K562 (cell line): ENCODE results near the gene XRRA1. TPM values are rescaled to one million over a fixed set of nuclear protein-coding genes. Genes with fewer than 3 reads are reported as not detected.

Experiments used
- ARID1B ChIP-seq: fragments of 450-650 bp; IDR thresholded peaks from 2 replicates; pipeline ENCODE4 v1.6.1; 2016; ENCODE audit warnings: antibody characterized with exemption, mild to moderate bottlenecking, inconsistent platforms
- CREB3 ChIP-seq: fragments of 450-650 bp; conservative IDR thresholded peaks from 2 replicates; pipeline ENCODE4 v1.6.1; 2016; ENCODE audit warnings: missing genetic modification characterization, low read depth, mild to moderate bottlenecking, missing compliant biosample characterization, moderate library complexity
- HCFC1 ChIP-seq: IDR thresholded peaks from 2 replicates; pipeline ENCODE4 v1.6.1; 2012; ENCODE audit warnings: low read depth, low read length, improper control_type of control experiment
- HNRNPLL ChIP-seq: fragments of 200-400 bp; formaldehyde crosslinking; IDR thresholded peaks from 2 replicates; pipeline ENCODE4 v1.6.1; 2017; ENCODE audit warnings: low read length, low read depth, mild to moderate bottlenecking; ENCODE audit not compliant: poor library complexity, severe bottlenecking
- JUND ChIP-seq, 2 experiments: IDR thresholded peaks; 2 replicates in 1 of 2; 3 replicates in 1 of 2; pipeline ENCODE4 v1.6.1; 2011; ENCODE audit warnings: borderline replicate concordance in 2 of 2, low read depth in 2 of 2, low read length in 2 of 2, improper control_type of control experiment in 1 of 2, missing biosample characterization in 1 of 2, missing genetic modification characterization in 1 of 2, missing genetic modification reagents in 1 of 2
- KLF1 ChIP-seq: fragments of 450-650 bp; IDR thresholded peaks from 2 replicates; pipeline ENCODE4 v1.6.1; 2016; ENCODE audit warnings: missing genetic modification characterization, missing compliant biosample characterization
- MBD1 ChIP-seq: fragments of 250-450 bp; sonication (Bioruptor Pico); IDR thresholded peaks from 2 replicates; pipeline ENCODE4 v1.8.0; 2022; ENCODE audit warnings: inconsistent platforms
- MNT ChIP-seq, 2 experiments: fragments of 450-650 bp; conservative IDR thresholded peaks; 2 replicates each; pipeline ENCODE4 v1.6.1; 2017; ENCODE audit warnings: mild to moderate bottlenecking in 2 of 2, moderate library complexity in 2 of 2
- MYBL2 ChIP-seq, 2 experiments: fragments of 450-650 bp in 1 of 2; sonication (generic) in 1 of 2; formaldehyde crosslinking in 1 of 2; IDR thresholded peaks; 2 replicates each; pipeline versions ENCODE4 v1.6.1 to v1.8.1; 2017 to 2022; ENCODE audit warnings: borderline replicate concordance in 1 of 2, inconsistent platforms in 1 of 2, low read depth in 1 of 2, mild to moderate bottlenecking in 1 of 2, missing genetic modification reagents in 1 of 2, moderate library complexity in 1 of 2
- NFIC ChIP-seq: fragments of 450-650 bp; IDR thresholded peaks from 2 replicates; pipeline ENCODE4 v1.6.1; 2017; ENCODE audit warnings: mild to moderate bottlenecking, inconsistent platforms
- POLR2AphosphoS2 ChIP-seq: IDR thresholded peaks from 2 replicates; pipeline ENCODE4 v1.6.1; 2012; ENCODE audit warnings: low read length, improper control_type of control experiment
- SIRT6 ChIP-seq: IDR thresholded peaks from one replicate; pipeline ENCODE4 v1.6.1; 2012; ENCODE audit warnings: low read depth, mild to moderate bottlenecking, control low read depth, inconsistent platforms, low read length, moderate library complexity
- STAG1 ChIP-seq: sonication (generic); formaldehyde crosslinking; IDR thresholded peaks from 2 replicates; pipeline ENCODE4 v1.5.0; 2020; ENCODE audit warnings: missing genetic modification reagents, borderline replicate concordance
- TRIM24 ChIP-seq, 2 experiments: fragments of 450-650 bp; IDR thresholded peaks; 2 replicates each; pipeline ENCODE4 v1.6.1; 2016
- ZEB2 ChIP-seq: fragments of 450-650 bp; IDR thresholded peaks from 2 replicates; pipeline ENCODE4 v1.6.1; 2016
- ZNF277 ChIP-seq: fragments of 250-450 bp; sonication (Bioruptor Pico); IDR thresholded peaks from 2 replicates; pipeline ENCODE4 v1.8.0; 2022; ENCODE audit warnings: inconsistent platforms, mild to moderate bottlenecking, moderate library complexity, borderline replicate concordance
- ZNF518B ChIP-seq: fragments of 250-450 bp; sonication (Bioruptor Pico); IDR thresholded peaks from 2 replicates; pipeline ENCODE4 v1.5.0; 2021; ENCODE audit warnings: mild to moderate bottlenecking, moderate library complexity
- polyA plus RNA-seq, 8 experiments: library from polyadenylated mRNA; depleted of rRNA in 4 of 8; stranded (reverse) in 5 of 8; unstranded in 3 of 8; fragments of >200 nt; fragmentation: Nextera tagmentation in 2 of 8; fragmentation: Illumina TruSeq in 1 of 8; extraction: Ambion mirVana in 2 of 8; extraction: Trizol in 1 of 8; gene quantifications; 2 replicates each; pipeline versions ENCODE4 v1.2.1 to v1.2.3, GENCODE V29; 2011 to 2014; ENCODE audit warnings: inconsistent platforms in 1 of 8, missing spikeins in 1 of 8
- total RNA-seq, 7 experiments: library from RNA; depleted of rRNA in 6 of 7; stranded (reverse); fragments of >200 nt in 6 of 7; fragmentation: Illumina TruSeq in 2 of 7; extraction: Trizol in 2 of 7; gene quantifications; 2 replicates each; pipeline versions ENCODE4 v1.2.1 to v1.2.3, GENCODE V29; 2011 to 2021; ENCODE audit warnings: low replicate concordance in 1 of 7

XRRA1 gene
- total and polyA plus RNA-seq, 9 of the 15 experiments (the other 6 are each of a cell fraction or from before 2014, with no cell fraction given): 5.0 to 22.5 (median 16.0) TPM

GRCh38 chr11:74988541-74989259 is 39.8 kb upstream of the XRRA1 start, which contains the start of gene NEU3 (continued):
- TF ChIP-seq MNT (conservative IDR thresholded peaks at IDR 0.05) (peak; percentile 12 to 46; a peak in 2 of 4 replicates), STAG1 (CRISPR knock-in tag) (no peak), ZEB2 (peak; percentile 86), ARID1B (no peak; the same call in 1 of the 2 replicates), POLR2AphosphoS2 (peak; percentile 83; the same call in 1 of the 2 replicates), HNRNPLL (peak; percentile 25), ZNF518B (no peak), SIRT6 (no peak), TRIM24 (IDR thresholded peaks at IDR 0.05) (peak in 1 of 2 experiments; percentile 90; a peak in 2 of 4 replicates), MBD1 (CRISPR knock-in tag) (no peak), NFIC (peak; percentile 20; the same call in 1 of the 2 replicates), JUND (IDR thresholded peaks at IDR 0.05; ENCODE audit: borderline replicate concordance, low read depth, low read length) (peak; percentile 31; the same call in 1 of the 2 replicates), JUND (tag; IDR thresholded peaks at IDR 0.05; ENCODE audit: borderline replicate concordance, low read depth, low read length) (no peak), HCFC1 (peak; percentile 56), KLF1 (tag) (no peak), CREB3 (tag) (no peak), ZNF277 (CRISPR knock-in tag) (no peak), MYBL2 (IDR thresholded peaks at IDR 0.05; ENCODE audit: low read depth) (peak; percentile 67), MYBL2 (CRISPR knock-in tag; IDR thresholded peaks at IDR 0.05; ENCODE audit: borderline replicate concordance) (no peak)
